Activated effector memory CD4-positive, alpha-beta T cell treated with anti-CD3 and anti-CD28 coated beads, Interleukin-2, amount 50 U/mL, for 16 hours (primary cell): Measurements from ENCODE around the gene HSD17B7.
"Not testable (repeated sequence)": the region's sequence is repeated elsewhere in the genome, so short reads cannot be mapped to it uniquely, and the experiment has no call there.

Experiments used
- DNase-seq: peaks from one replicate; pipeline ENCODE4 v3.0.0-alpha.2; 2020

Gene HSD17B7

GRCh38 chr1:162812357-162812756 lies 21.9 kb downstream of the HSD17B7 start:
- not testable (repeated sequence) for DNase-seq

GRCh38 chr1:162818136-162818535 lies 27.6 kb downstream of the HSD17B7 start:
- not testable (repeated sequence) for DNase-seq

- not testable (repeated sequence) for DNase-seq
Measured at GRCh38 chr1:162818666-162819065, 28.2 kb downstream of the HSD17B7 start.

GRCh38 chr1:162822391-162823200 lies 32.1 kb downstream of the HSD17B7 start:
- peak; percentile 63 for DNase-seq

- DNase-seq = no peak
Measured at GRCh38 chr1:162823231-162823630, 32.7 kb downstream of the HSD17B7 start.

- DNase-seq = no peak
Measured at GRCh38 chr1:162823771-162824525, 33.4 kb downstream of the HSD17B7 start.

GRCh38 chr1:162829268-162829667 lies 38.8 kb downstream of the HSD17B7 start:
- no peak for DNase-seq

- no peak for DNase-seq
Measured at GRCh38 chr1:162832470-162832869, 42.0 kb downstream of the HSD17B7 start.

- DNase-seq = no peak
Measured at GRCh38 chr1:162835157-162835899, 44.8 kb downstream of the HSD17B7 start.

GRCh38 chr1:162838863-162839262 lies 48.4 kb downstream of the HSD17B7 start:
- no peak for DNase-seq

- DNase-seq = no peak
Measured at GRCh38 chr1:162840250-162840839, 49.8 kb downstream of the HSD17B7 start.

- DNase-seq = no peak
Measured at GRCh38 chr1:162844153-162844552, 53.7 kb downstream of the HSD17B7 start.

GRCh38 chr1:162846256-162847212 lies 56.0 kb downstream of the HSD17B7 start:
- DNase-seq = no peak

- DNase-seq = peak; percentile 92
Measured at GRCh38 chr1:162847839-162848453, 57.4 kb downstream of the HSD17B7 start.

GRCh38 chr1:162849711-162850110 lies 59.2 kb downstream of the HSD17B7 start:
- DNase-seq = no peak

- DNase-seq = no peak
Measured at GRCh38 chr1:162851341-162851740, 60.8 kb downstream of the HSD17B7 start.

- DNase-seq = peak; percentile 75
Measured at GRCh38 chr1:162854245-162854882, 63.9 kb downstream of the HSD17B7 start.

- DNase-seq = no peak
Measured at GRCh38 chr1:162855461-162856150, 65.1 kb downstream of the HSD17B7 start.

GRCh38 chr1:162856260-162856659 lies 65.8 kb downstream of the HSD17B7 start:
- DNase-seq = no peak

- no peak for DNase-seq
Measured at GRCh38 chr1:162857850-162858249, 67.3 kb downstream of the HSD17B7 start.
